ENCODE data around the gene DUSP2.

- TF ChIP-seq CTCF (IDR thresholded peaks at IDR 0.05; ENCODE audit: low read length), result no peak
- TF ChIP-seq EZH2 (optimal IDR thresholded peaks at IDR 0.05; ENCODE audit: low read depth, low read length), result no peak
These were observed 3.4 kb upstream of the DUSP2 start for GRCh38 chr2:96148410-96149217.
